DND-41 (cell line): ENCODE data around the gene EEIG1.

Source experiments
- EZH2 ChIP-seq: IDR thresholded peaks from 3 replicates; pipeline ENCODE4 v1.6.1; 2012; ENCODE audit warnings: borderline replicate concordance, low read depth, mild to moderate bottlenecking, moderate library complexity, low read length, inconsistent platforms; ENCODE audit not compliant: severe bottlenecking
- TF ChIP-seq, protein P1 (sequence below): IDR thresholded peaks from 2 replicates; pipeline ENCODE4 v1.5.1; 2012; ENCODE audit warnings: borderline replicate concordance, low read length, moderate library complexity, mild to moderate bottlenecking; ENCODE audit not compliant: poor library complexity, severe bottlenecking; ENCODE audit errors: extremely low read depth

DNA sequence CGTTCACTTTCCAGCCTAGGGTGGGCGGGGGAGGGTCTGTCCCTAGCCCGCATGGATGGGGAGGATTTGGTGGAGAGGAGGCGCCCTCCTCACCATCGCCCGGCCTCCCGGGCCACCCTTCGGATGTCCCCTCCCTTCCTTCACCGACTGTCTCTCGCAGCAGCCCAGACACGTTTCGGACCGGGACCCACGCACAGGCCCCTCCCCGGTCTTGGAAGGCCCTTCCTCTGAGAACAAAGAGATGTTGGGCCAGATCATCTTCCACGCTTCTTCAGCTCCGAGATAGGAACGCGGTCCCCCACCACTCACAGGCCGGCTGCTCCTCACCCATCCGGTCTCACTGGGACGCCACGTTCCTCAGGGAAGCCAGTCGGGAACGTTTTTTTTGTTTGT lies 42.5 kb downstream of the EEIG1 start:
- TF ChIP-seq, protein P1, sequence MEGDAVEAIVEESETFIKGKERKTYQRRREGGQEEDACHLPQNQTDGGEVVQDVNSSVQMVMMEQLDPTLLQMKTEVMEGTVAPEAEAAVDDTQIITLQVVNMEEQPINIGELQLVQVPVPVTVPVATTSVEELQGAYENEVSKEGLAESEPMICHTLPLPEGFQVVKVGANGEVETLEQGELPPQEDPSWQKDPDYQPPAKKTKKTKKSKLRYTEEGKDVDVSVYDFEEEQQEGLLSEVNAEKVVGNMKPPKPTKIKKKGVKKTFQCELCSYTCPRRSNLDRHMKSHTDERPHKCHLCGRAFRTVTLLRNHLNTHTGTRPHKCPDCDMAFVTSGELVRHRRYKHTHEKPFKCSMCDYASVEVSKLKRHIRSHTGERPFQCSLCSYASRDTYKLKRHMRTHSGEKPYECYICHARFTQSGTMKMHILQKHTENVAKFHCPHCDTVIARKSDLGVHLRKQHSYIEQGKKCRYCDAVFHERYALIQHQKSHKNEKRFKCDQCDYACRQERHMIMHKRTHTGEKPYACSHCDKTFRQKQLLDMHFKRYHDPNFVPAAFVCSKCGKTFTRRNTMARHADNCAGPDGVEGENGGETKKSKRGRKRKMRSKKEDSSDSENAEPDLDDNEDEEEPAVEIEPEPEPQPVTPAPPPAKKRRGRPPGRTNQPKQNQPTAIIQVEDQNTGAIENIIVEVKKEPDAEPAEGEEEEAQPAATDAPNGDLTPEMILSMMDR, result no peak
- TF ChIP-seq EZH2, result no peak
